WTC11 (cell line): ENCODE data around the gene PCDH19. TPM values are rescaled to one million over a fixed set of nuclear protein-coding genes. Genes with fewer than 3 reads are reported as not detected.

Experiments used
- ATAC-seq: fragments of 200-7000 bp; cut with Tn5 transposase; 2 replicates; pipeline ENCODE4 v1.10.0; 2021; ENCODE audit warnings: mild to moderate bottlenecking, moderate library complexity
- CTCF ChIA-PET: fragments of 300-600 bp; sonication (Branson Sonifier 250); formaldehyde crosslinking; loops from one replicate; lab custom pipeline; 2021; ENCODE audit warnings: antibody characterized with exemption; lab: Charles Lee
- POLR2A ChIA-PET: fragments of 350-600 bp; sonication (Branson Sonifier 250); formaldehyde crosslinking; loops from one replicate; lab custom pipeline; 2021; ENCODE audit warnings: antibody characterized with exemption; lab: Charles Lee
- DNase-seq: peaks from one replicate; pipeline ENCODE4 v3.0.0; 2021; ENCODE audit warnings: low spot score
- H3K27ac Mint-ChIP-seq: 2 replicates; pipeline ENCODE4 v1.8.0; 2021; ENCODE audit warnings: mixed read lengths
- H3K27me3 Mint-ChIP-seq: 2 replicates; pipeline ENCODE4 v1.8.0; 2021; ENCODE audit warnings: low read depth, mild to moderate bottlenecking, moderate library complexity, mixed read lengths
- H3K36me3 Mint-ChIP-seq: 2 replicates; pipeline ENCODE4 v1.8.0; 2021; ENCODE audit warnings: mixed read lengths
- H3K4me1 Mint-ChIP-seq: 2 replicates; pipeline ENCODE4 v1.8.0; 2022; ENCODE audit warnings: mixed read lengths
- H3K4me3 Mint-ChIP-seq: 2 replicates; pipeline ENCODE4 v1.8.0; 2021; ENCODE audit warnings: mild to moderate bottlenecking, moderate library complexity, mixed read lengths
- H3K9me3 Mint-ChIP-seq: 2 replicates; pipeline ENCODE4 v1.8.0; 2021; ENCODE audit warnings: mixed read lengths
- FOXK1 ChIP-seq: sonication (generic); formaldehyde crosslinking; IDR thresholded peaks from 2 replicates; pipeline ENCODE4 v1.8.0; 2022; ENCODE audit warnings: mild to moderate bottlenecking, moderate library complexity, missing genetic modification reagents
- IRF2 ChIP-seq: sonication (generic); formaldehyde crosslinking; IDR thresholded peaks from 2 replicates; pipeline ENCODE4 v1.8.0; 2022; ENCODE audit warnings: low read depth, missing genetic modification reagents, borderline replicate concordance
- MYBL2 ChIP-seq: sonication (generic); formaldehyde crosslinking; IDR thresholded peaks from 2 replicates; pipeline ENCODE4 v1.8.1; 2023; ENCODE audit warnings: mild to moderate bottlenecking, moderate library complexity, missing genetic modification reagents
- NR3C1 ChIP-seq: sonication (generic); formaldehyde crosslinking; conservative IDR thresholded peaks from 2 replicates; pipeline ENCODE4 v1.8.1; 2023; ENCODE audit warnings: low read depth, mild to moderate bottlenecking, missing genetic modification reagents
- ZNF138 ChIP-seq: sonication (generic); formaldehyde crosslinking; conservative IDR thresholded peaks from 2 replicates; pipeline ENCODE4 v1.8.1; 2022; ENCODE audit warnings: mild to moderate bottlenecking, moderate library complexity, missing genetic modification reagents
- ZNF416 ChIP-seq: fragments of 250-450 bp; sonication (Bioruptor Pico); IDR thresholded peaks from 2 replicates; pipeline ENCODE4 v1.9.0; 2021; ENCODE audit warnings: mild to moderate bottlenecking, inconsistent platforms
- total RNA-seq: library from RNA; stranded (reverse); gene quantifications from 3 replicates; pipeline ENCODE4 v1.2.3, GENCODE V29; 2021
- TF ChIP-seq, protein P1 (sequence below): sonication (generic); formaldehyde crosslinking; IDR thresholded peaks from 2 replicates; pipeline ENCODE4 v1.8.1; 2022; ENCODE audit warnings: low read depth, mild to moderate bottlenecking, moderate library complexity, missing genetic modification reagents, borderline replicate concordance
- TF ChIP-seq, protein P2 (sequence below): fragments of 250-450 bp; sonication (Bioruptor Pico); IDR thresholded peaks from 2 replicates; pipeline ENCODE4 v1.9.0; 2021; ENCODE audit warnings: moderate library complexity, mild to moderate bottlenecking, inconsistent platforms, borderline replicate concordance
- TF ChIP-seq, protein P3 (sequence below): sonication (generic); formaldehyde crosslinking; IDR thresholded peaks from 2 replicates; pipeline ENCODE4 v1.8.1; 2022; ENCODE audit warnings: mild to moderate bottlenecking, moderate library complexity, missing genetic modification reagents
- TF ChIP-seq, protein P4 (sequence below): fragments of 250-450 bp; sonication (Bioruptor Pico); conservative IDR thresholded peaks from 2 replicates; pipeline ENCODE4 v1.9.0; 2021; ENCODE audit warnings: mild to moderate bottlenecking
- TF ChIP-seq, protein P5 (sequence below): sonication (generic); formaldehyde crosslinking; IDR thresholded peaks from 2 replicates; pipeline ENCODE4 v1.8.1; 2022; ENCODE audit warnings: low read depth, missing genetic modification reagents, borderline replicate concordance
- TF ChIP-seq, protein P6 (sequence below): sonication (generic); formaldehyde crosslinking; conservative IDR thresholded peaks from 2 replicates; pipeline ENCODE4 v1.8.1; 2022; ENCODE audit warnings: mild to moderate bottlenecking, missing genetic modification reagents
- TF ChIP-seq, protein P7 (sequence below): fragments of 250-450 bp; sonication (Bioruptor Pico); IDR thresholded peaks from 2 replicates; pipeline ENCODE4 v2.1.2; 2022; ENCODE audit warnings: mild to moderate bottlenecking, moderate library complexity

The PCDH19 gene
- total RNA-seq, 1 experiment from 2014 or later, result 1.5 TPM

DNA sequence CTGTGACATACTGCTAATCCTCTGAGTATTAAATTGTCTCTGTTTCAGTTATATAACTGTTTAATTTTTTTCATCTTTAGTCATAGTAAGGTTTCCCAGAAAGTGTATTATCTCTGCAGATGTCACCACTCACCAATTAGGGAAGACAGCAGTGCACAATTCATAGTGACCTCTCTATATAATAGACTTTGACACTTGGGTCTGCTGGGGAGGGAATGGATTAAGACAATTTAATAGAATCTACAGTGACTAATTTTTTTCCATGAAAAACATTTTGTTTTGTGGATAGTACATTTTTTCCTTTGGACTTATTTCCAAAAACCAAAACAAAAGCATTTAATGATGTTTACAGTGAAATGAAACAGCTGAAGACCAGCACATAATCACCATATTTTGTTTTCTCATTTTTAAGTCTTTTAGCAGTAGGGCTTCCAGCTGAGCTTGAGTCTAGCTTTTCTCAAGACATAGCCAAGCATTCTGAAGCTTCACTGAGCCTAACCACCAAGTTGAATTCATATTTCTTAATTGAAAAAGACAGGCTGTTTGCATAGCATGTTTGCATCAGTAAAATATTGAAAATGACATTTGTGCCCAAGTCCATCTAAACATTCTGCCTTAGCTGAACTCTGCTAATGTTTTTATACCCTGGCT is 69.5 kb downstream of the PCDH19 start:
- no peaks in the 10 kb centered on the region for H3K9me3 Mint-ChIP-seq
- DNase-seq, result no peak
- TF ChIP-seq ZNF416 (CRISPR knock-in tag), result no peak
- TF ChIP-seq, protein P1, sequence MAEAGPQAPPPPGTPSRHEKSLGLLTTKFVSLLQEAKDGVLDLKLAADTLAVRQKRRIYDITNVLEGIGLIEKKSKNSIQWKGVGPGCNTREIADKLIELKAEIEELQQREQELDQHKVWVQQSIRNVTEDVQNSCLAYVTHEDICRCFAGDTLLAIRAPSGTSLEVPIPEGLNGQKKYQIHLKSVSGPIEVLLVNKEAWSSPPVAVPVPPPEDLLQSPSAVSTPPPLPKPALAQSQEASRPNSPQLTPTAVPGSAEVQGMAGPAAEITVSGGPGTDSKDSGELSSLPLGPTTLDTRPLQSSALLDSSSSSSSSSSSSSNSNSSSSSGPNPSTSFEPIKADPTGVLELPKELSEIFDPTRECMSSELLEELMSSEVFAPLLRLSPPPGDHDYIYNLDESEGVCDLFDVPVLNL, result no peak
- no peak for TF ChIP-seq NR3C1 (CRISPR knock-in tag)
- TF ChIP-seq, protein P2, sequence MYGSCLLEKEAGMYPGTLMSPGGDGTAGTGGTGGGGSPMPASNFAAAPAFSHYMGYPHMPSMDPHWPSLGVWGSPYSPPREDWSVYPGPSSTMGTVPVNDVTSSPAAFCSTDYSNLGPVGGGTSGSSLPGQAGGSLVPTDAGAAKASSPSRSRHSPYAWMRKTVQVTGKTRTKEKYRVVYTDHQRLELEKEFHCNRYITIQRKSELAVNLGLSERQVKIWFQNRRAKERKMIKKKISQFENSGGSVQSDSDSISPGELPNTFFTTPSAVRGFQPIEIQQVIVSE, result no peak
- TF ChIP-seq, protein P3, sequence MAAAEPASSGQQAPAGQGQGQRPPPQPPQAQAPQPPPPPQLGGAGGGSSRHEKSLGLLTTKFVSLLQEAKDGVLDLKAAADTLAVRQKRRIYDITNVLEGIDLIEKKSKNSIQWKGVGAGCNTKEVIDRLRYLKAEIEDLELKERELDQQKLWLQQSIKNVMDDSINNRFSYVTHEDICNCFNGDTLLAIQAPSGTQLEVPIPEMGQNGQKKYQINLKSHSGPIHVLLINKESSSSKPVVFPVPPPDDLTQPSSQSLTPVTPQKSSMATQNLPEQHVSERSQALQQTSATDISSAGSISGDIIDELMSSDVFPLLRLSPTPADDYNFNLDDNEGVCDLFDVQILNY (CRISPR knock-in tag), result no peak
- TF ChIP-seq, all 79 proteins: peak for 0
- no peaks in the 10 kb centered on the region for H3K27me3 Mint-ChIP-seq
- POLR2A ChIA-PET, result no interaction called here
- H3K36me3 Mint-ChIP-seq, result no peaks in the 10 kb centered on the region
- no peak overlapping the region for H3K4me3 Mint-ChIP-seq
- no peak for ATAC-seq
- CTCF ChIA-PET, result no interaction called here
- no peak overlapping the region for H3K27ac Mint-ChIP-seq
- no peaks in the 10 kb centered on the region for H3K4me1 Mint-ChIP-seq

DNA sequence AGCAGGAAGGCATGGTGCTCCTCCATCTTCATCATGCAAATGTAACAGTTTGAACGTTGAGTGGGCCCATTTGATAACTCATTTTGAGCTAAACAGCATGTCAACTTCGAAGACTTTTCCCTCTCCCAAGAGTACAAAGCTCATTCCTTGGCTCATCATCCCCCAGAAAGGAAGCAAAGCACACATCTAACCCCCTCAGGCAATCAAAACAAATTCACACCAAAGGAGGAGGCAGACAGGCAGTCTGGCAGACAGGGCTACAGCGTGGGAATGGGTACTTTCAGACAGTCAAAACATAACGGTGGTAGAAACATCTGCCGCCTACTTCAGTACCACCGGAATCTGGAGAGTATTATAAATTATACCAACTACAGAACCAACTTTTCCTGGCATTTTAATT is 81.7 kb downstream of the PCDH19 start:
- Mint-ChIP-seq H3K4me1 (peaks cover 24% of the 10 kb centered on the region), H3K36me3 (no peaks in the 10 kb centered on the region), H3K27ac (no peak overlapping the region), H3K4me3 (no peak overlapping the region)
- POLR2A ChIA-PET, result no interaction called here
- TF ChIP-seq, protein P4, sequence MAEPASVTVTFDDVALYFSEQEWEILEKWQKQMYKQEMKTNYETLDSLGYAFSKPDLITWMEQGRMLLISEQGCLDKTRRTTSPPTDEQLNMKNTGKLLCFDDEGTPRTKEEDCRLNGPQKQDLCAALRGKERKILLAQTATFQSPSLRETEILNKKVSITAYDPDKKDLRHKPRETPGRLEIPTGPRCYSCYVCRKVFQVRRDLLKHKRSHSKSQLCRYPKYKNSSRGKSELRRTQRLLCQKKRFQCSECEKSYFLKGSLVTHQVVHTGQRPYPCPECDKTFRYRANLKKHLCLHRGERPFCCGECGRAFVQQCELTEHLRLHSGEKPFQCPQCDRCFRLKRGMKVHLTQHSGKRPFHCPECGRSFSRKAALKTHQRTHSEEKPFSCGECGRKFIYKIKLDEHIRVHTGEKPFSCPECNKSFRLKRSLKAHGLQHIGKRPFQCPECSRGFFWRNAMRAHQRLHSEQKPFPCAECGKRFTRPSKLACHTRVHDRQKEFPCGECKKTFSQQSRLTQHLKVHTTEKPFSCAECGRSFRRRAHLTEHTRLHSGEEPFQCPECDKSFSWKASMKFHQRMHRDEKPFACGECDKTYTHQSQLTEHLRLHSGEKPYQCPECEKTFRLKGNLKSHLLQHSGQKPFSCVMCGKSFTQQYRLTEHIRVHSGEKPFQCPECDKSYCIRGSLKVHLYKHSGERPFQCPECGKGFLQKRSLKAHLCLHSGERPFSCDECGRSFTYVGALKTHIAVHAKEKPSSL (CRISPR knock-in tag), result no peak
- TF ChIP-seq, protein P5, sequence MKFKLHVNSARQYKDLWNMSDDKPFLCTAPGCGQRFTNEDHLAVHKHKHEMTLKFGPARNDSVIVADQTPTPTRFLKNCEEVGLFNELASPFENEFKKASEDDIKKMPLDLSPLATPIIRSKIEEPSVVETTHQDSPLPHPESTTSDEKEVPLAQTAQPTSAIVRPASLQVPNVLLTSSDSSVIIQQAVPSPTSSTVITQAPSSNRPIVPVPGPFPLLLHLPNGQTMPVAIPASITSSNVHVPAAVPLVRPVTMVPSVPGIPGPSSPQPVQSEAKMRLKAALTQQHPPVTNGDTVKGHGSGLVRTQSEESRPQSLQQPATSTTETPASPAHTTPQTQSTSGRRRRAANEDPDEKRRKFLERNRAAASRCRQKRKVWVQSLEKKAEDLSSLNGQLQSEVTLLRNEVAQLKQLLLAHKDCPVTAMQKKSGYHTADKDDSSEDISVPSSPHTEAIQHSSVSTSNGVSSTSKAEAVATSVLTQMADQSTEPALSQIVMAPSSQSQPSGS, result no peak
- no peak for TF ChIP-seq MYBL2
- TF ChIP-seq, protein P6, sequence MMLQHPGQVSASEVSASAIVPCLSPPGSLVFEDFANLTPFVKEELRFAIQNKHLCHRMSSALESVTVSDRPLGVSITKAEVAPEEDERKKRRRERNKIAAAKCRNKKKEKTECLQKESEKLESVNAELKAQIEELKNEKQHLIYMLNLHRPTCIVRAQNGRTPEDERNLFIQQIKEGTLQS (CRISPR knock-in tag), result no peak
- no peak for TF ChIP-seq ZNF138 (CRISPR knock-in tag)
- no peak for TF ChIP-seq IRF2 (CRISPR knock-in tag)
- TF ChIP-seq FOXK1 (CRISPR knock-in tag), result no peak
- TF ChIP-seq, protein P7, sequence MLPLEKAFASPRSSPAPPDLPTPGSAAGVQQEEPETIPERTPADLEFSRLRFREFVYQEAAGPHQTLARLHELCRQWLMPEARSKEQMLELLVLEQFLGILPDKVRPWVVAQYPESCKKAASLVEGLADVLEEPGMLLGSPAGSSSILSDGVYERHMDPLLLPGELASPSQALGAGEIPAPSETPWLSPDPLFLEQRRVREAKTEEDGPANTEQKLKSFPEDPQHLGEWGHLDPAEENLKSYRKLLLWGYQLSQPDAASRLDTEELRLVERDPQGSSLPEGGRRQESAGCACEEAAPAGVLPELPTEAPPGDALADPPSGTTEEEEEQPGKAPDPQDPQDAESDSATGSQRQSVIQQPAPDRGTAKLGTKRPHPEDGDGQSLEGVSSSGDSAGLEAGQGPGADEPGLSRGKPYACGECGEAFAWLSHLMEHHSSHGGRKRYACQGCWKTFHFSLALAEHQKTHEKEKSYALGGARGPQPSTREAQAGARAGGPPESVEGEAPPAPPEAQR (CRISPR knock-in tag), result no peak
- TF ChIP-seq, all 79 proteins: peak for 0
- Mint-ChIP-seq H3K9me3 (no peaks in the 10 kb centered on the region), H3K27me3 (no peaks in the 10 kb centered on the region; the same call in 1 of the 2 replicates)
- CTCF ChIA-PET, result interaction anchor here (1.1 kb wide), 1 partner anchor 85 kb away, joined by 3 read pairs; no protein-coding TSS in a partner anchor
- no peak for DNase-seq
- no peak for ATAC-seq
